Nephron (organoid): Measurements from ENCODE around the gene GADL1.

Experiments used
- H3K27ac Mint-ChIP-seq, 3 experiments: 2 replicates each; pipeline ENCODE4 v1.8.0; 2020; ENCODE audit warnings: mixed read lengths in 3 of 3, mild to moderate bottlenecking in 2 of 3, moderate library complexity in 1 of 3
- H3K27me3 Mint-ChIP-seq: 2 replicates; pipeline ENCODE4 v1.8.0; 2021; ENCODE audit warnings: low read depth, mild to moderate bottlenecking, moderate library complexity, mixed read lengths
- H3K36me3 Mint-ChIP-seq: 2 replicates; pipeline ENCODE4 v1.8.0; 2020; ENCODE audit warnings: low read depth, mixed read lengths
- H3K4me1 Mint-ChIP-seq: 2 replicates; pipeline ENCODE4 v1.8.0; 2020; ENCODE audit warnings: mixed read lengths
- H3K4me3 Mint-ChIP-seq, 3 experiments: 2 replicates each; pipeline ENCODE4 v1.8.0; 2020; ENCODE audit warnings: mild to moderate bottlenecking in 3 of 3, mixed read lengths in 3 of 3, moderate library complexity in 2 of 3
- H3K9me3 Mint-ChIP-seq: 2 replicates; pipeline ENCODE4 v1.8.0; 2020; ENCODE audit warnings: mixed read lengths
- CTCF ChIP-seq, 3 experiments: fragments of 200-600 bp; sonication (generic); IDR thresholded peaks; one replicate each; pipeline ENCODE4 v1.5.0; 2021; ENCODE audit warnings: antibody characterized with exemption in 3 of 3; ENCODE audit not compliant: unreplicated experiment in 3 of 3

The GADL1 gene

GRCh38 chr3:30804984-30805383 is 89.5 kb downstream of the GADL1 start:
- Mint-ChIP-seq H3K4me3 (no peak overlapping the region), H3K4me1 (peaks cover 7% of the 10 kb centered on the region), H3K27ac (no peak overlapping the region), H3K36me3 (no peaks in the 10 kb centered on the region), H3K27me3 (no peaks in the 10 kb centered on the region), H3K9me3 (no peaks in the 10 kb centered on the region)
- TF ChIP-seq CTCF (IDR thresholded peaks at IDR 0.05; ENCODE audit: unreplicated experiment in 3 of 3), result no peak

GRCh38 chr3:30795176-30795575 is 99.3 kb downstream of the GADL1 start:
- H3K27me3 Mint-ChIP-seq, result no peaks in the 10 kb centered on the region
- H3K27ac Mint-ChIP-seq, result no peak overlapping the region
- peaks cover 7% of the 10 kb centered on the region for H3K4me1 Mint-ChIP-seq
- TF ChIP-seq CTCF (IDR thresholded peaks at IDR 0.05; ENCODE audit: unreplicated experiment in 3 of 3), result no peak
- H3K4me3 Mint-ChIP-seq, result no peak overlapping the region
- H3K36me3 Mint-ChIP-seq, result no peaks in the 10 kb centered on the region
- peaks cover 3% of the 10 kb centered on the region for H3K9me3 Mint-ChIP-seq

- TF ChIP-seq CTCF (IDR thresholded peaks at IDR 0.05; ENCODE audit: unreplicated experiment in 3 of 3), result no peak
- Mint-ChIP-seq H3K27ac (peak overlapping the region in 2 of 3 experiments; percentile 2 to 5), H3K27me3 (no peaks in the 10 kb centered on the region), H3K9me3 (peaks cover 2% of the 10 kb centered on the region), H3K36me3 (no peaks in the 10 kb centered on the region), H3K4me3 (no peak overlapping the region), H3K4me1 (peaks cover 7% of the 10 kb centered on the region)
Measured at GRCh38 chr3:30793740-30794139, 100.7 kb downstream of the GADL1 start.

GRCh38 chr3:30790150-30790549 is 104.3 kb downstream of the GADL1 start:
- peaks cover 7% of the 10 kb centered on the region for H3K4me1 Mint-ChIP-seq
- H3K36me3 Mint-ChIP-seq, result no peaks in the 10 kb centered on the region
- TF ChIP-seq CTCF (IDR thresholded peaks at IDR 0.05; ENCODE audit: unreplicated experiment in 3 of 3), result no peak
- no peak overlapping the region for H3K27ac Mint-ChIP-seq
- peaks cover 2% of the 10 kb centered on the region for H3K9me3 Mint-ChIP-seq
- no peak overlapping the region for H3K4me3 Mint-ChIP-seq
- no peaks in the 10 kb centered on the region for H3K27me3 Mint-ChIP-seq

- peaks cover 2% of the 10 kb centered on the region for H3K9me3 Mint-ChIP-seq
- no peaks in the 10 kb centered on the region for H3K4me1 Mint-ChIP-seq
- H3K4me3 Mint-ChIP-seq, result no peak overlapping the region
- peaks cover 6% of the 10 kb centered on the region for H3K27me3 Mint-ChIP-seq
- no peak for TF ChIP-seq CTCF (IDR thresholded peaks at IDR 0.05; ENCODE audit: unreplicated experiment in 3 of 3)
- H3K27ac Mint-ChIP-seq, result no peak overlapping the region
- H3K36me3 Mint-ChIP-seq, result no peaks in the 10 kb centered on the region
Measured at GRCh38 chr3:30786365-30786764, 108.1 kb downstream of the GADL1 start.

- Mint-ChIP-seq H3K9me3 (peaks cover 2% of the 10 kb centered on the region), H3K27me3 (peaks cover 2% of the 10 kb centered on the region), H3K27ac (no peak overlapping the region), H3K4me1 (peaks cover 13% of the 10 kb centered on the region), H3K36me3 (no peaks in the 10 kb centered on the region), H3K4me3 (no peak overlapping the region)
- TF ChIP-seq CTCF (IDR thresholded peaks at IDR 0.05; ENCODE audit: unreplicated experiment in 3 of 3), result peak in 1 of 3 experiments; percentile 30
Measured at GRCh38 chr3:30779686-30780287, 114.7 kb downstream of the GADL1 start.
